Middle frontal gyrus (tissue), 1 donor: ENCODE results near the gene OXER1.

Experiments used
- DNase-seq: peaks from one replicate; pipeline ENCODE4 v3.0.0-alpha.2; 2015; ENCODE audit warnings: low spot score; ENCODE audit errors: extremely low spot score

OXER1 gene

GRCh38 chr2:42793334-42794270 is 29.7 kb upstream of the OXER1 start:
- no peak for DNase-seq

- no peak for DNase-seq
These were observed 28.8 kb upstream of the OXER1 start, which contains the start of gene HAAO for GRCh38 chr2:42792583-42793333. Gene HAAO, minus strand, starts transcription at chr2:42792583. Its CDS starts 47 bp downstream, at chr2:42792536.

DNA sequence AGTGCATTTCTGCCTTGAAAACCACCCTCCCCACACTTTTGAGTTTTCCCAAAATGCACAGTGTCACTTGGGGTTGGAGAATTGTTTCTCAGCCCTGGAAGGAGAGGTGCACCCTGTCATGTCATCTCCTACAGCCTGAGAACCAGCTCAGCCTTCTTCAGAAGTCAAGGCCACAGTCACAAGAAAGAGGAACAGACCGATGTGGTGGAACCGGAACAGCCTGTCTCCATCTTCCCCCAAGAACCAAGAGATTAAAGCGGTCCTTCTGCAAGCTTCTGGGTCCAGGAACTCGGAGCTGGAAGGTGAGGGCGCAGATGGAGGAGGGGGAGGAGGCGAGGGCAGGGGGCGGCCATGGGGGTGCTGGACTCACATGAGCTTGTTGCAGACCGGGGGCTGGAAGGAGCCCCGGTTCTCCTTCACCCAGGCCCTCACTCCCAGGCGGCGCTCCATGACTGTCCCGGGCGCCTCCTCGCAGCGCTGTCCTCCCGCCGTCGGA is 28.2 kb upstream of the OXER1 start:
- no peak for DNase-seq

GRCh38 chr2:42791606-42792005 is 27.7 kb upstream of the OXER1 start:
- no peak for DNase-seq

GRCh38 chr2:42789751-42790150 is 25.8 kb upstream of the OXER1 start:
- DNase-seq, result no peak

- DNase-seq, result no peak
These were observed 24.9 kb upstream of the OXER1 start for GRCh38 chr2:42788882-42789281.

DNA sequence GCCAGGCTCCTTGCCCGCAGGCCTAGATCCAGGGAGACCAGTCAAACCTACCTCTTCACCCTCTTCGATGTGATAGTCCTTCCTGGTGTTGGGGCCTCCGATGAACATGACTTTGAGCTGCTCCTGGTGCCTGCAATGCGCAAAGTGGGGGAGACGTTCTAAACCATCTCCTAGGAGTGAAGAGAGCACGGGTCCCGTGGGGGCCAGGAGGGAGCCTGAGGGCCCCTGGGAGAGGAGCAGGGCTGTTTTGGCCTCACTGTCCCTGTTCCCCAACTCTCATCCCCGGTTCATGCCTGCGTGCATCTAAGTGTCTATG is 24.5 kb upstream of the OXER1 start:
- no peak for DNase-seq

DNA sequence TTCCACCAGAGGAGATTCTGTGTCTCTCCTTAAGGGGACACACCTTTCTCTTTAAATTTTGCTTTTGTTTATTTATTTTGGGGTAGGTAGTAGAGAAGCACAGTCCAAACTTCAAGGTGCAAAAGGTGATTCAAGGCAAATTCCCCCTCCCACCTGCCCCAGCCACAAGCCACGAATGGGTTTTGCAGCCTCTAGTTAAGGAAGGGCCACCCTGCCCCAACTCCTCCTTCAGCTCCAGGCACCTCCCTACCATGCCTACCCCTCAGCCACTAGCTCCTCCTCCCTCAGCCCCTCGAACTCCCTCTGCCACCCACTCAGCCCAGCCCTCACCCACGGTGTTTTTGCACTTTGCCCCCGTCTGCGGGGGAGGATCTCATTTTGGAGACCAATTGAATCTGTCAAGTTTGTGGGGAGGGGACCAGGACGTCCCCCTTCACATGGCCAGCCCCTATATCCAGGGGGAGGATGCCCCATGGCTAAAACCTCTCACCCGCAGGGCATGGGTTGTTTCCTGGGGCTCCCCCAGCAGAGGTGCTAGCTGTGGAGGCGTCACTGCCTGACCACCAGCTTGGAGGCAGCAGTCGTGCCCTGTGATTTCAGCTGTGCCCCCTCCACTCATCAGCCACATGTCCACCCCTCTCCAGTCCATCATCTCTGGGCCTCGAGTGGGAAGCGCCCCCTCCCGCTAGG is 24.0 kb upstream of the OXER1 start:
- DNase-seq, result no peak

DNA sequence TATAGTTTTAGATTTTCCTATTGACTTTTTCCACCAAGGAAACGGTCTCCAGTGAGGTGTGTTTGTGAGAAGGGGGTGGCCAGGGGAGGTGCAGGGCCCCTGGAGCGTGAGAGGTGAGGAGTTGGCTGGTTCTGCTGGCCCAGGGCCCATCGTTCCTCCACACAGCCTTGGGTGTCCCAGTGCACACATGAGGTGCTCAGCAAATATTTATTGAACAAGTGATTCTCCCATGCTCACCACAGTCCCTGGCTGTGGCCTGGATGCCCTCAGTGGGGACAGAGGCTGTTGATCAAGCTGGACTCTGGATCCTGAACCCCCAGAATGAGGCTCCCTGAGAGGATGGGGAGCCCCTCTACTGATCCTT is 23.5 kb upstream of the OXER1 start:
- DNase-seq, result no peak

- DNase-seq, result no peak
These were observed 22.8 kb upstream of the OXER1 start for GRCh38 chr2:42786561-42787345.

DNA sequence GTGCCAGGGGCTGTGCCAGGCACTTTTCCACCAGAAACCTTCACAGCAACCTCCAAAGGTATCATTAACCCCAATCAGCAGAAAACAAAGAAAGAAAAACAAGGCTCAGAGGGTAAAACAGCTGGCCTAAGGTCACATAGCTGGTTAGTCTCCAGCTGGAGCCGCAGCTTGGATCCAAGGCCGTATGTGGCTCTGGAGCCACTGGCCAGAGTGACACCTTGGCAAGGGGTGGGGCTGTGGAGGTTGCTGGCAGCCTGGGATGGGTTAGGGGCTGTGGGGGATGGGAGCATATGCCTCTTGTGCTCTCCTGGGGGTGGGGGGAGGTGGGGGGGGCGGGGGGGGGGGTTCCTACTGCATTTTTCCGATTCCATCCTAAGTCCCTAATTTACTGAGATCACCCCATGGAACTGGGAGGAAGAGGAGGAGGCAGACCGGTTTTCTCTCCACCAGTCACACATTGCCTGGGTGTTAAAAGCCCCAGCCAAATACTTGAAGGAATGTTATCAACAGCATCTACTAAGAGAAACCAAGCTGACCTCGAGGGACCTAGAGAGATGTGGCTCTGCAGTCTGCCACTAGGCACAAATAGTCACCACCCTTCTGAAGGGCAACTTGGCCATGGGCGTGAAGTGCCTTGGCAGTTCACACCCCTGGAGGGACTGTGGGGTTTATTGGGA is 20.4 kb upstream of the OXER1 start:
- no peak for DNase-seq

- no peak for DNase-seq
These were observed 19.6 kb upstream of the OXER1 start for GRCh38 chr2:42783511-42783910.

DNA sequence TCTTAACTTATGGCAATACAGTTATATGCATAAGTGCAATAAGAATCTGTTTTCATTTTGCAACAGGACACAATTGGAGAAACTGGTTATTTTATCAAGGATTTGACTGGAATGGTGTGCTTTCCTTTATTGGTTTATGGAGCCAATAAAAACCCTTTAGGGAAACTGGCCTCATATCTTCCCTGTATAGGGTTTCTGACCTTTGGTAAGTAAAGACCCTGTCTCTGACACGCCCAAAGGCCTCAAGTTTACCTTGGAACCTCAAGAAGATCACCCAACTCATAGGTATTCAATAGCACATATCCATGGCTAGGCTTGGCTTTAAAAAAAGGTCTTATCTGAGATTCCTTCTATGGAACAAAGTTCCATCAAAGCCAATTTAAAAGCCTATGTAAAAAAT is 17.2 kb upstream of the OXER1 start:
- DNase-seq, result no peak

DNA sequence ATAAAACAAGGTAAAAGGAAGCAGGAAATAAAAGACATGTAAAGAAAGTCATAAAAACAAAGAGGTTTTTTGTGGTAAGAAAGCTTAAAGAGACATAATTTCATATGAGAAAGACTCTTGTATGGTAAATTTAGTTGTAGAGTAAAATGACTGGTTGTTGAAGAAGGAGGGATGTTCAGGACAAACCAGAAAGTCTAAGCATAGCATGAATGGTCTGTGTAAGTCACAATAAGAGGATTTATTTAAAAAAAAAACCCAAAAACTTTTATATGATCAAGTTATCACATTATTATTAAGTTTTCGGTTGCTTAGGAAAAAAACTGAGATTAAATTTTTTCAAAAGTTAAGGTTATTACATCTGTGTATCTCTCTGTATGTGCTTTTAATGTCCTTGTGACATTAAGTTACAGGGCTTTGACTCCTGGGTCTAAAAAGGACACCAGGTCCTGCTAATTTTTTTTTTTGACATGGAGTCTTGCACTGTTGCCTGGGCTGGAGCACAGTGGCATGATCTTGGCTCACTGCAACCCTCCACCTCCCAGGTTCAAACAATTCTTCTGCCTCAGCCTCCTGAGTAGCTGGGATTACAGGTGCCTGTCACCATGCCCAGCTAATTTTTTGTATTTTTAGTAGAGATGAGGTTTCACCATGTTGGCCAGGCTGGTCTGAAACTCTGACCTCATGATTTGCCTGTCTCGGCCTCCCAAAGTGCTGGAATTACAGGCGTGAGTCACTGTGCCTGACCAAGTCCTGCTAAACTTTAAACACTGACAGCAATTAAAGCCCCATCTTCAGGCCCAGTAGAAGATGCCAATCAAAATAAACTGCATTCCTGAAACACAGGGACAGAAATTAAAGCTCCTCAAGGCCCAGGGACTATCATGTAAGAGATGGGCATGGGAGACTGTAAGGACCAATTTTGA is 14.2 kb upstream of the OXER1 start:
- no peak for DNase-seq

DNA sequence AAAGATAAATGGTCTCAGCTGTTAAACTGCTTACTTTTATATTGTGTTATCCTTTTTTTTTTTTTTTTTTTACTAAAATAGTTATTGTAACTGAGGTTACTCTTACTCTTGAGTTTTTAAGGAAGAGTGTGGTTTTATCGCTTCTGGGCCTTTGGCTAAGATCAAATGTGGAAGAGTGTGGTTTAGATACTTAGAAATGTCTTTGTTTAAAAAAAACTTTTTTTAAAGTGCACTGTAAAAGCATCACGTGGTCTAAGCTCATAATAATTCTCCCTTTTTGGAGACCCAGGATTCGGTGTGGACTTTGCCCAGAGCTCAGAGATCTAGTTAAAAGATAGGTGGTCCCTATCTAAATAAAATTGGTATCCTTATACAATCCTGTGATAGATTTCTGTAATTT is 11.9 kb upstream of the OXER1 start:
- no peak for DNase-seq

DNA sequence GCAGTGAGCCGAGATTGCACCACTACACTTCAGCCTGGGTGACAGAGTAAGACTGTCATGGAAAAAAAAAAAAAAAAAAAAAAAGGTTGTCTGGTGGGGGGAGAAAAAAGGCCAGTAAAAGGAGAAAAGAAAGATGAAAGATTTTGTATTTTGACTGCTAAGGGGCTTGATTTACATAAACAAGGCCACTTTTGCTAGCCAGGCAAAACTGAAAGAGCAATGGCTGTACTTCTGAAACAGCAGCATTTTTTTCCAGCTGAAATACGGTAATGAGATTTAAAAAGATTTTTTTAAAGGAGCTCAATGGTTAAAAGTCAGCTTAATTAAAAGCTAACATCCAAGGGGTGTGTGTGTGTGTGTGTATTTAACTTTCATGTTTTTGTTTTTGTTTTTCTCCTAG is 11.3 kb upstream of the OXER1 start:
- DNase-seq, result no peak

- DNase-seq, result no peak
These were observed 7.7 kb upstream of the OXER1 start for GRCh38 chr2:42771546-42772153.

GRCh38 chr2:42770288-42771131 is 6.6 kb upstream of the OXER1 start:
- DNase-seq, result no peak
